Aortic smooth muscle cell (primary cell): ENCODE measurements around the gene BTD. TPM values are rescaled to one million over a fixed set of nuclear protein-coding genes. Genes with fewer than 3 reads are reported as not detected.

Source experiments
- total RNA-seq: library from RNA; depleted of rRNA; stranded (reverse); fragments of >200 nt; gene quantifications from 2 replicates; pipeline ENCODE4 v1.2.3, GENCODE V29; 2014

BTD gene
- total RNA-seq: 20.5 and 23.6 TPM in 2 replicates

GRCh38 chr3:15601399-15602145 lies at the start of gene BTD, which contains the start of gene HACL1:
Gene BTD (plus strand): TSS chr3:15601745. CDS start chr3:15635440, 33,695 bp downstream.
Gene HACL1 (minus strand): TSS chr3:15601569. CDS start chr3:15601463, 106 bp downstream.

Other genes with a start within 250 kb of the BTD start
- 27.2 and 29.3 TPM in 2 replicates for gene METTL6, start 174.2 kb upstream of the BTD start, total RNA-seq
- 22.6 and 23.3 TPM in 2 replicates for gene EAF1, start 174.1 kb upstream of the BTD start, total RNA-seq
- 0.66 and 1.6 TPM in 2 replicates for gene COLQ, start 80.0 kb upstream of the BTD start, total RNA-seq
- 19.7 and 24.0 TPM in 2 replicates for gene HACL1, start 176 bp upstream of the BTD start, total RNA-seq
- 129 and 138 TPM in 2 replicates for gene ANKRD28, start 196.2 kb downstream of the BTD start, total RNA-seq